ENCODE results near the gene MAPK1IP1L. TPM values are rescaled to one million over a fixed set of nuclear protein-coding genes. Genes with fewer than 3 reads are reported as not detected.
A peak's percentile ranks its signal among the peaks of the same experiment; 100 is the strongest.
"Not testable (repeated sequence)": the region's sequence is repeated elsewhere in the genome, so short reads cannot be mapped to it uniquely, and the experiment has no call there.

MAPK1IP1L gene
- total RNA-seq, result 100 to 1,000 TPM in 1 of 10 donors, 10 to 100 TPM in 9; 58.6 to 105 (median 78.4) TPM
- 10 to 100 TPM; 23.6 to 38.6 TPM for polyA plus RNA-seq
- long read RNA-seq, donor 1, partial matches to known transcripts, result 29 of 58 reads
- long read RNA-seq, donor 1, other reads (novel, unspliced or antisense), result 29 of 58 reads
- long read RNA-seq, donor 2, partial matches to known transcripts, result 30 of 71 reads
- long read RNA-seq, donor 2, other reads (novel, unspliced or antisense), result 41 of 71 reads
- long read RNA-seq, donor 3, partial matches to known transcripts, result 131 of 231 reads
- long read RNA-seq, donor 3, other reads (novel, unspliced or antisense), result 100 of 231 reads

DNA sequence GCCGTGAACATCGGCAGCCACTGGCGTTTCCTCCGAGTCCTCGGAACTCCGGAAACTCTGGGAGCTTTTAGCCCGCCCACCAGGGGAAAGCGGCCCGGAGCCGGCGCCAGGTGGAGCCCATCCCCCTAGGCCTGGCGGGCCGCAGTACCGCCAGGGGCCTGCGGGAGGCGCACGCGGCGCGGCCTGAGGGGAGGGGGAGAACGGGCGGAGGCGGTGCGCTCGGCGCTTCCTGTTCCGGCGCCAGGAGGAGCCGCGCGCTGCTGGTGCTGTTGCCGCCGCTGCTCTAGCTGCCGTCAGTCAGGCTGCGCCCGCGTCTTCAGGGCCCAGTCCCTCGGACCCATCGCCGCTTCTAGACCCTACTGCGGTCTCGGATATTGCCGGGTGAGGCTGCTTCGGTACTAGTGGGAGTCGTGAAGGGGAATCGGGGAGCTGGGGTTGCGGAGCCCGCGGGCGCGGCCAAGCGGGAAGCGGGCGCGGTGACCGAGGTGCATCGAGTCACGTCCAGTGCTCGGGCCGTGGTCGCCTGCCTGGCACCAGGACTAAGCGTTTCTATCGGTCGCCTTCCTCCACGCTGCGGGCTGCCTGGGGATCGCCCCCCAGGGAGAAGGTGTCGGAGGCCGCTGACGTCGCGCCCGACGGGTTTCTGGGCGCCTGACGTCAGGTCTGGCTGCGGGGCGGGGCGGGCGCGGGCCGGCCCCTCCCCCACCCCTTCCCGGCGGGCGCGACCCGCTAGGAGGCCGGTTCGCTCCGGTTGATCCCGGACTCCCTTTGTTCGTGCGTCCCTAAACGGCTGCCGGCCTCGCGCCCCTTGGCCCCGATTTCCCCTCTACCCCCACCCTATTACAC is at the start of gene MAPK1IP1L:
TSS of gene MAPK1IP1L (plus strand) at position 225 of the 846 bp plus-strand sequence. CDS start 10,037 bp downstream, outside the sequence.
- intact Hi-C loops (cut with DNase I), result loop anchor here in 1 of 10 donors (5.0 kb wide), 1 partner anchor 81 kb away; no protein-coding TSS in a partner anchor
- peak within 1 kb of the TSS; percentile 83 to 100 (median 94) for H3K4me3 ChIP-seq
- TF ChIP-seq, protein P1, sequence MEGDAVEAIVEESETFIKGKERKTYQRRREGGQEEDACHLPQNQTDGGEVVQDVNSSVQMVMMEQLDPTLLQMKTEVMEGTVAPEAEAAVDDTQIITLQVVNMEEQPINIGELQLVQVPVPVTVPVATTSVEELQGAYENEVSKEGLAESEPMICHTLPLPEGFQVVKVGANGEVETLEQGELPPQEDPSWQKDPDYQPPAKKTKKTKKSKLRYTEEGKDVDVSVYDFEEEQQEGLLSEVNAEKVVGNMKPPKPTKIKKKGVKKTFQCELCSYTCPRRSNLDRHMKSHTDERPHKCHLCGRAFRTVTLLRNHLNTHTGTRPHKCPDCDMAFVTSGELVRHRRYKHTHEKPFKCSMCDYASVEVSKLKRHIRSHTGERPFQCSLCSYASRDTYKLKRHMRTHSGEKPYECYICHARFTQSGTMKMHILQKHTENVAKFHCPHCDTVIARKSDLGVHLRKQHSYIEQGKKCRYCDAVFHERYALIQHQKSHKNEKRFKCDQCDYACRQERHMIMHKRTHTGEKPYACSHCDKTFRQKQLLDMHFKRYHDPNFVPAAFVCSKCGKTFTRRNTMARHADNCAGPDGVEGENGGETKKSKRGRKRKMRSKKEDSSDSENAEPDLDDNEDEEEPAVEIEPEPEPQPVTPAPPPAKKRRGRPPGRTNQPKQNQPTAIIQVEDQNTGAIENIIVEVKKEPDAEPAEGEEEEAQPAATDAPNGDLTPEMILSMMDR (IDR thresholded peaks at IDR 0.05), result peak; percentile 99 to 100 (median 100)
- H3K4me1 ChIP-seq, result peaks cover 0 to 47% (median 41%) of the 10 kb centered on the region in 9 donors
- peak within 1 kb of the TSS; percentile 99 to 100 (median 100) for H3K27ac ChIP-seq
- H3K36me3 ChIP-seq, result peaks cover 0 to 25% (median 0%) of the 10 kb centered on the region in 9 donors
- H3K9me3 ChIP-seq, result no peaks in the 10 kb centered on the region
- H3K27me3 ChIP-seq, result no peaks in the 10 kb centered on the region
- DNase-seq (peak; percentile 92 to 94), ATAC-seq (peak; percentile 96 to 99 (median 98))
- 0% methylated on average over 84 to 98 of the region's 98 CpGs for WGBS, 2 donors

DNA sequence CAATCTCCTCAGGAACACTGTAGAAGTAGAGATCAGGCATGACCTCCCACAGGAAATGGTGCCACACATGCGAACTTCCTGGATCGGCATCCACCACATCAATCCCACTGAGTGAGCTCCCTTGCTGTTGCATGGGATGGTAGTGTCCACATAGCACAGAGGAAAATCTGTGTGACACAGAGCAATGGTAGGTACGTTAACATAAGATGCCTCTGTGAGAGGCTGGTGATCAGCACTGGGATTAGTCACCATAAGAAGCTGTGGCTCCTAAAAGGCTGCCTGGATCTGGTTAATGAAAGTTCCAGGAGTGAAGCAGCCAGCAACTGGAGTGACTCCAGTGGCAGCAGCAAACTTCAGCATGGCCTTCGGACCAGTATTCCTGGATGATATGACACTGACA is 46.4 kb upstream of the MAPK1IP1L start:
- no peaks in the 10 kb centered on the region for H3K4me1 ChIP-seq
- ATAC-seq (no peak), DNase-seq (no peak)
- H3K27me3 ChIP-seq, result no peaks in the 10 kb centered on the region
- H3K4me3 ChIP-seq, result no peak overlapping the region
- TF ChIP-seq, protein P1 (IDR thresholded peaks at IDR 0.05), result no peak
- no peaks in the 10 kb centered on the region for H3K9me3 ChIP-seq
- peaks cover 0 to 48% (median 4%) of the 10 kb centered on the region in 9 donors for H3K36me3 ChIP-seq
- intact Hi-C loops (cut with DNase I), result no loop called here
- WGBS, 2 donors, result 74 to 76% methylated on average over 4 of the region's 4 CpGs
- no peak overlapping the region for H3K27ac ChIP-seq

DNA sequence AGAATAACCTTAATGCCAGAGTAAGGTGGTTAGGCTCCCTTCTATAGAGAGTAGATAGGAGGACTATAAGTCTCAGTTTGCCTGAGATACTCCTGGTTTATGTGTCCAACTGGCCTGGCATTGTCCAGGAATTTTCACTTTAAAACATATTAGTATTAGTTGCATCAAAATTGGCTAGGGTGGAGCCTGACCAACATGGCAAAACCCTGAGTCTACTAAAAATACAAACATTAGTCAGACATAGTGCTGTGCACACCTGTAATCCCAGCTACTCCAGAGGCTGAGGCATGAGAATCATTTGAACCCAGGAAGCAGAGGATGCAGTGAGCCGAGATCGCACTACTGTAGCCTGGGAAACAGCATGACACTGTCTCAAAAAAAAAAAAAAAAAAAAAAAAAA is 36.4 kb upstream of the MAPK1IP1L start:
- no peak for DNase-seq
- WGBS, 2 donors, result 79 to 92% methylated on average over 2 of the region's 2 CpGs
- no peak for ATAC-seq
- H3K9me3 ChIP-seq, result no peaks in the 10 kb centered on the region
- H3K27ac ChIP-seq, result no peak overlapping the region
- intact Hi-C loops (cut with DNase I), result no loop called here
- peaks cover 0 to 10% (median 0%) of the 10 kb centered on the region in 9 donors for H3K36me3 ChIP-seq
- H3K27me3 ChIP-seq, result no peaks in the 10 kb centered on the region
- H3K4me1 ChIP-seq, result no peaks in the 10 kb centered on the region
- H3K4me3 ChIP-seq, result no peak overlapping the region
- TF ChIP-seq, protein P1 (IDR thresholded peaks at IDR 0.05), result no peak

DNA sequence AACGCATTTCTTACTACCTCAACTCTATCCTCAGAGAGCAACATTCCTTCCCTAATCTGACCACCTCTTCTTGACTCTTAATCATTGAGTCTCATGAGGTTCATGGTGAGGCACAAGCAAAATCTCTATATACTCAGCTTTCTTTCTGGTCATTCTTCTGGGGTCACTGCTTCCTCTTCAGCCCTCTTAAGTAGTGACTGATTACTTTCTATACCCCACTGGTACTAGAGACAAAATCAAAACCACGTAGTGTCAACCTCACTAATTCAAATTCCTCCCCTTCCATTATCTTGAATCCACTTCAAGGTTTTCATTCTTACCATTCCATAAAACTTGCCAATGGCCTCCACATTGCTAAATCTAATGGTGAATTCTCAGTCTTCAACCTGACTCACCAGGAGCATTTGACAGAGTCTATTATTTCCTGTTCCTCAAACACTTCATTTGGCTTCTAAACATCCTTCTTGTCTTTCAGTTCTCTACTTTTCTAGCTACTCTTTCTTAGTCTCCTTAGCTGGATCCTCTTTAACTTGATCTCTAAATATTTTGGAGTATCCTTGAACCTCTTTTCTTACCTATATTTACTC is 31.4 kb upstream of the MAPK1IP1L start:
- Histone ChIP-seq H3K4me3 (no peak overlapping the region), H3K27ac (no peak overlapping the region), H3K4me1 (no peaks in the 10 kb centered on the region), H3K9me3 (no peaks in the 10 kb centered on the region), H3K36me3 (no peaks in the 10 kb centered on the region), H3K27me3 (no peaks in the 10 kb centered on the region)
- TF ChIP-seq, protein P1 (IDR thresholded peaks at IDR 0.05), result no peak
- ATAC-seq, result no peak
- intact Hi-C loops (cut with DNase I), result no loop called here
- WGBS, 2 donors, result 77 to 82% methylated on average over 2 of the region's 2 CpGs
- DNase-seq, result no peak

DNA sequence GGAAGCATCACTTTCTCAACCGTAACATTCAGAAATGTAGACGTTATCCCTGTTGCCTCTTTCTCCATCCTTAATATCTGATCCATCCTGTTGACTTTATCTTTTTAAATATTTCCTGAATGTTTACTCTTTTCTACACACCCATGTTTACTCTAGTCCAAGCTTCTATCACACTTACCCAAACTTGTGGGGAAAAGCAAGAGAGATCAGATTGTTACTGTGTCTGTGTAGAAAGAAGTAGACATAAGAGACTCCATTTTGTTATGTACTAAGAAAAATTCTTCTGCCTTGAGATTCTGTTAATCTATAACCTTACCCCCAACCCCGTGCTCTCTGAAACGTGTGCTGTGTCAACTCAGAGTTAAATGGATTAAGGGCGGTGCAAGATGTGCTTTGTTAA is 27.1 kb upstream of the MAPK1IP1L start:
- H3K27me3 ChIP-seq; DNase-seq; H3K4me3 ChIP-seq; H3K36me3 ChIP-seq; intact Hi-C loops (cut with DNase I); H3K27ac ChIP-seq; ATAC-seq; H3K9me3 ChIP-seq: not testable (repeated sequence)
- H3K4me1 ChIP-seq, result peaks cover 3 to 32% (median 25%) of the 10 kb centered on the region in 9 donors
- 92% methylated on average over 2 of the region's 5 CpGs for WGBS, 2 donors
